Transverse colon (tissue), 4 donors: ENCODE data around the gene ZNF316. TPM values are rescaled to one million over a fixed set of nuclear protein-coding genes. Genes with fewer than 3 reads are reported as not detected.

Experiments
- DNase-seq: peaks from one replicate; pipeline ENCODE4 v3.0.0-alpha.2; 2019
- H3K27ac ChIP-seq, 4 donors: fragments of 200-600 bp; sonication (generic); 2 replicates each; pipeline ENCODE4 v1.5.1; 2016 to 2018; ENCODE audit warnings: inconsistent platforms in 4 of 4
- H3K27me3 ChIP-seq: fragments of 200-600 bp; sonication (generic); 2 replicates; pipeline ENCODE4 v1.5.1; 2017; ENCODE audit warnings: inconsistent platforms
- H3K36me3 ChIP-seq, 4 donors: fragments of 200-600 bp; sonication (generic); 2 replicates each; pipeline ENCODE4 v1.5.1; 2017 to 2019; ENCODE audit warnings: inconsistent platforms in 4 of 4
- H3K4me1 ChIP-seq, 4 donors: fragments of 200-600 bp; sonication (generic); 2 replicates each; pipeline ENCODE4 v1.5.1; 2017 to 2020; ENCODE audit warnings: inconsistent platforms in 4 of 4
- H3K4me3 ChIP-seq, 4 donors: fragments of 200-600 bp; sonication (generic); 1 replicate in 1 of 4; 2 replicates in 3 of 4; pipeline versions ENCODE4 v1.5.1 to v1.6.1; 2017 to 2019; ENCODE audit warnings: inconsistent platforms in 4 of 4
- H3K9me3 ChIP-seq, 2 donors: fragments of 200-600 bp; sonication (generic); 2 replicates each; pipeline ENCODE4 v1.5.1; 2017 to 2019; ENCODE audit warnings: inconsistent platforms in 2 of 2
- CTCF ChIP-seq, 5 experiments: fragments of 200-600 bp in 3 of 5; fragments of 450-650 bp in 2 of 5; sonication (generic) in 3 of 5; IDR thresholded peaks; 1 replicate in 2 of 5; 2 replicates in 3 of 5; pipeline ENCODE4 v1.5.1; 2016 to 2017; ENCODE audit warnings: antibody characterized with exemption in 5 of 5, inconsistent platforms in 3 of 5, mild to moderate bottlenecking in 2 of 5, moderate library complexity in 1 of 5
- EP300 ChIP-seq: sonication (generic); formaldehyde crosslinking; IDR thresholded peaks from one replicate; pipeline ENCODE4 v1.6.1; 2017; ENCODE audit warnings: antibody characterized with exemption, low read depth
- POLR2A ChIP-seq: fragments of 450-650 bp; IDR thresholded peaks from one replicate; pipeline ENCODE4 v1.6.1; 2016; ENCODE audit warnings: antibody characterized with exemption, mild to moderate bottlenecking, moderate library complexity
- POLR2AphosphoS5 ChIP-seq, 3 donors: sonication (generic); formaldehyde crosslinking; IDR thresholded peaks; one replicate each; pipeline ENCODE4 v1.6.1; 2016; ENCODE audit warnings: antibody characterized with exemption in 3 of 3
- WGBS, 2 donors: methylation state at CpG; one replicate each; pipeline ENCODE4 v1.1.5; 2018; ENCODE audit warnings: low coverage in 1 of 2; 5-methylcytosine and 5-hydroxymethylcytosine counted together
- in situ Hi-C, 4 donors: fragments of 200-750 bp; cut with MboI; loops; one replicate each; pipeline versions ENCODE4 v1.15.0 to v1.15.1; 2017; ENCODE audit warnings: low sequenced_read_pairs in 3 of 4, low pct_ligation_motif_present in 1 of 4, low pct_unique_long_range_greater_than_20kb in 1 of 4
- intact Hi-C: fragments of 100-400 bp; cut with DNase I; formaldehyde crosslinking; loops from one replicate; pipeline ENCODE4 v1.15.1; 2023; ENCODE audit warnings: low total_unique reads
- total RNA-seq, 4 donors: library from RNA; depleted of rRNA; stranded (reverse); fragments of >200 nt; gene quantifications; one replicate each; pipeline ENCODE4 v1.1.0, GENCODE V29; 2016

Gene ZNF316
- total RNA-seq: 100 to 1,000 TPM in 1 of 4 donors, 10 to 100 TPM in 3; 15.3 to 188 (median 50.9) TPM

GRCh38 chr7:6636741-6637543 lies at the start of gene ZNF316:
TSS of gene ZNF316 (plus strand) at chr7:6637318. CDS start at chr7:6642410, 5,092 bp downstream.
- Histone ChIP-seq H3K36me3 (peaks cover 0 to 4% (median 0%) of the 10 kb centered on the region in 4 donors), H3K4me3 (peak within 1 kb of the TSS; percentile 63 to 98 (median 95))

GRCh38 chr7:6588566-6588965 lies 48.6 kb upstream of the ZNF316 start:
- H3K4me3 ChIP-seq: no peak overlapping the region
- no peak overlapping the region for H3K27ac ChIP-seq
- 71 to 88% methylated on average over 3 to 9 of the region's 9 CpGs for WGBS, 2 donors
- no peak for TF ChIP-seq CTCF (IDR thresholded peaks at IDR 0.05)
- TF ChIP-seq EP300: no peak
- no peak for TF ChIP-seq POLR2AphosphoS5 (IDR thresholded peaks at IDR 0.05)
- no peak for TF ChIP-seq POLR2A
- H3K4me1 ChIP-seq: peaks cover 7 to 16% (median 12%) of the 10 kb centered on the region in 4 donors
- intact Hi-C loops (no loop called here), in situ Hi-C loops (no loop called here)
- no peaks in the 10 kb centered on the region for H3K27me3 ChIP-seq
- no peaks in the 10 kb centered on the region for H3K9me3 ChIP-seq
- no peak for DNase-seq
- peaks cover 0 to 22% (median 5%) of the 10 kb centered on the region in 4 donors for H3K36me3 ChIP-seq

More at GRCh38 chr7:6636741-6637543, at the start of gene ZNF316:
- WGBS, 2 donors: 3% methylated on average over 19 of the region's 104 CpGs; no CpG with 5 or more reads in 1 of the 2 donors
- peak; percentile 64 for DNase-seq
- in situ Hi-C loops (no loop called here), intact Hi-C loops (loop anchor here (5.0 kb wide), 1 partner anchor 930 kb away; the partner anchor contains the start of gene MIOS)
- Histone ChIP-seq H3K27me3 (no peaks in the 10 kb centered on the region), H3K4me1 (peaks cover 7 to 25% (median 16%) of the 10 kb centered on the region in 4 donors), H3K9me3 (no peaks in the 10 kb centered on the region), H3K27ac (peak within 1 kb of the TSS; percentile 78 to 87 (median 86))
- TF ChIP-seq EP300 (no peak), POLR2A (peak; percentile 31), POLR2AphosphoS5 (IDR thresholded peaks at IDR 0.05) (peak in 2 of 3 donors; percentile 55 to 73)

GRCh38 chr7:6589151-6589828 lies 47.8 kb upstream of the ZNF316 start:
- H3K9me3 ChIP-seq: no peaks in the 10 kb centered on the region
- peaks cover 0 to 24% (median 3%) of the 10 kb centered on the region in 4 donors for H3K36me3 ChIP-seq
- 52 to 100% methylated on average over 3 to 19 of the region's 22 CpGs for WGBS, 2 donors
- peak overlapping the region in 3 of 4 donors; percentile 72 to 84 (median 73) for H3K4me3 ChIP-seq
- peaks cover 7 to 16% (median 12%) of the 10 kb centered on the region in 4 donors for H3K4me1 ChIP-seq
- TF ChIP-seq POLR2A (no peak), EP300 (no peak), CTCF (IDR thresholded peaks at IDR 0.05) (no peak), POLR2AphosphoS5 (IDR thresholded peaks at IDR 0.05) (no peak)
- H3K27ac ChIP-seq: peak overlapping the region; percentile 33 to 95 (median 91)
- intact Hi-C loops (no loop called here), in situ Hi-C loops (no loop called here)
- no peaks in the 10 kb centered on the region for H3K27me3 ChIP-seq
- no peak for DNase-seq

- Histone ChIP-seq H3K4me3 (peak within 1 kb of the TSS; percentile 72 to 87 (median 78)), H3K27ac (peak within 1 kb of the TSS; percentile 90 to 95 (median 92)), H3K4me1 (peaks cover 7 to 16% (median 12%) of the 10 kb centered on the region in 4 donors), H3K27me3 (no peaks in the 10 kb centered on the region), H3K9me3 (no peaks in the 10 kb centered on the region), H3K36me3 (peaks cover 0 to 31% (median 6%) of the 10 kb centered on the region in 4 donors)
- TF ChIP-seq CTCF (IDR thresholded peaks at IDR 0.05): peak in 4 of 5 experiments; percentile 26 to 81 (median 66)
- no peak for TF ChIP-seq EP300
- TF ChIP-seq POLR2AphosphoS5 (IDR thresholded peaks at IDR 0.05): peak in 2 of 3 donors; percentile 67 to 75
- in situ Hi-C loops: no loop called here
- intact Hi-C loops: no loop called here
- 1% methylated on average over 33 of the region's 107 CpGs; no CpG with 5 or more reads in 1 of the 2 donors for WGBS, 2 donors
- peak; percentile 84 for DNase-seq
Measured at GRCh38 chr7:6589829-6590644, 47.1 kb upstream of the ZNF316 start, which contains the start of gene INTS15. TSS of gene INTS15 (plus strand) at chr7:6590021. CDS start at chr7:6590284, 263 bp downstream.
